Measurements from ENCODE around the gene EXOC6.
A peak's percentile ranks its signal among the peaks of the same experiment; 100 is the strongest.
"Not testable (repeated sequence)": the region's sequence is repeated elsewhere in the genome, so short reads cannot be mapped to it uniquely, and the experiment has no call there.

Gene EXOC6

DNA sequence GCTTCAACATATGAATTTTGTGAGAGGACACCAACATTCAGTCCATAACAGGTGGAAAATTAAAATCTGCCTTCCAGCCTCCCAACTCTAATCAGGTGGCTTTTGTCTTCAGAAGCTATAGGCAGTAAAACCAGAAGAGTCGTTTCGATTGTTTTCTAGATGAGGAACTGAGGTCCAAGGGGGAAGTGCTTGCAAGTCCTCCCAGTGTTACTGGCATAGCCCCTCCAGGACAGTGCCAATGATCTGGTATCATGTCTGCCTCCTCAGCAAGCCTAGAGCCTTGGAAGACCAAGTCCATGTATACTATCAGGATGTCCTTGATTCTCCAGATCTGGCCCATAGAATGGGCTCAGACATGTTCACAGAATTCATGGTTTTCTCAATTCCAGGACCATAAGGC lies 242.3 kb downstream of the EXOC6 start:
- Histone ChIP-seq H3K27me3 (no peaks in the 10 kb centered on the region), H3K4me3 (no peak overlapping the region), H3K36me3 (no peaks in the 10 kb centered on the region), H4K20me1 (no peaks in the 10 kb centered on the region), H3K9me3 (no peaks in the 10 kb centered on the region), H3K27ac (no peak overlapping the region), H3K4me2 (no peak overlapping the region), H3K9ac (no peak overlapping the region), H3K4me1 (peaks cover 9% of the 10 kb centered on the region)
- no peak for TF ChIP-seq Cebpa-rat (IDR thresholded peaks at IDR 0.05)

- no peak overlapping the region for H3K4me2 ChIP-seq
- H3K27ac ChIP-seq, result no peak overlapping the region
- peak; percentile 64 for TF ChIP-seq Cebpa-rat (IDR thresholded peaks at IDR 0.05)
- peaks cover 4% of the 10 kb centered on the region; the same call in 1 of the 2 replicates for H3K4me1 ChIP-seq
- H3K27me3 ChIP-seq, result no peaks in the 10 kb centered on the region
- H3K9ac ChIP-seq, result no peak overlapping the region
- no peaks in the 10 kb centered on the region for H3K36me3 ChIP-seq
- H3K9me3 ChIP-seq, result no peaks in the 10 kb centered on the region
- no peak overlapping the region for H3K4me3 ChIP-seq
- no peaks in the 10 kb centered on the region for H4K20me1 ChIP-seq
Measured at GRCh38 chr10:93091960-93092359, 243.6 kb downstream of the EXOC6 start.

DNA sequence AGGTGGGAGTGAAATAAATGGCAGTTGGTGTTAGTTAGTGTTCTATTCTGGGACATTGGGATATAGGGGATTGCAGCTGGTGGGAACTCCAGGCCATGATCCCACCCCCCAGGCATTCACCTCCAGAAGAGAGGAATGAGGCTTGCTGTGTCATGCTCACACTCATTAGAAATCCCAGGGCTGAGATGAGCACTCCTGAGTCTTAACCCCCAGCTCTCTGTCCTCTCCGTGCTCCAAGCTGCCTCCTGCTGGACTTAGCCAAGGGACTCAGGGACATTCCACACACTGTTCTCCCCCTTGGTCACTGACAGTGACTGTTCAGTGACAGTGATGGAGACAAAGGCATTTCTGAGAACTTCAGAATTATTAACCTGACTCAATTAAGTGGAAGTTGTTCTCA lies 246.9 kb downstream of the EXOC6 start:
- H3K9ac ChIP-seq, result no peak overlapping the region
- no peak overlapping the region for H3K4me2 ChIP-seq
- no peaks in the 10 kb centered on the region for H3K4me1 ChIP-seq
- no peaks in the 10 kb centered on the region for H3K9me3 ChIP-seq
- no peaks in the 10 kb centered on the region for H3K27me3 ChIP-seq
- no peak overlapping the region for H3K27ac ChIP-seq
- H4K20me1 ChIP-seq, result no peaks in the 10 kb centered on the region
- H3K36me3 ChIP-seq, result no peaks in the 10 kb centered on the region
- H3K4me3 ChIP-seq, result no peak overlapping the region
- TF ChIP-seq Cebpa-rat (IDR thresholded peaks at IDR 0.05), result no peak

DNA sequence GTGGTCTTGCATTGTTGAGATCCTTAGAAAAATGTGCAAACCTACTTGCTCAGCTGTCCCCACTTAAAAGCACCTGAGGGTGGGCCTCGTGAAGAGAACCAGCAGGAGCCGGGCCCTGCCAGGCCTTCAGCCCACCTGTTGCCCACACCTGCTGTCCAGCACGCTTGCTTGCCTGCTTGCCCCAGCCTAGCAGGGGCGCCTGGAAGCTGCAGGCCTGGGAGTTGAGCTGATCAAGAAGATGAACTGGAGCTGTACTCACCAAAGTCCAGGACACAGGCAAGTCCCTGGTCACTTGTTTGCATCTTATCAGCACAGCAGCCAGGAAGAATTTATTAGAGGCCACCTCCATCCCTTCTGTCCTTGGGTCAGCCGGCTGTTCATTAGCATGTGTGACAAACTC lies 248.6 kb downstream of the EXOC6 start:
- no peak overlapping the region for H3K4me3 ChIP-seq
- H3K9ac ChIP-seq, result no peak overlapping the region
- H3K4me1 ChIP-seq, result no peaks in the 10 kb centered on the region
- no peak overlapping the region for H3K27ac ChIP-seq
- no peaks in the 10 kb centered on the region for H3K36me3 ChIP-seq
- H4K20me1 ChIP-seq, result no peaks in the 10 kb centered on the region
- no peak overlapping the region for H3K4me2 ChIP-seq
- no peak for TF ChIP-seq Cebpa-rat (IDR thresholded peaks at IDR 0.05)
- H3K9me3 ChIP-seq, result no peaks in the 10 kb centered on the region
- no peaks in the 10 kb centered on the region for H3K27me3 ChIP-seq

GRCh38 chr10:93097386-93097785 lies 249.1 kb downstream of the EXOC6 start:
- Histone ChIP-seq H3K4me3 (no peak overlapping the region), H3K9me3 (no peaks in the 10 kb centered on the region), H3K27ac (no peak overlapping the region), H4K20me1 (no peaks in the 10 kb centered on the region), H3K27me3 (no peaks in the 10 kb centered on the region), H3K36me3 (no peaks in the 10 kb centered on the region), H3K4me2 (no peak overlapping the region), H3K4me1 (no peaks in the 10 kb centered on the region), H3K9ac (no peak overlapping the region)
- no peak for TF ChIP-seq Cebpa-rat (IDR thresholded peaks at IDR 0.05)

DNA sequence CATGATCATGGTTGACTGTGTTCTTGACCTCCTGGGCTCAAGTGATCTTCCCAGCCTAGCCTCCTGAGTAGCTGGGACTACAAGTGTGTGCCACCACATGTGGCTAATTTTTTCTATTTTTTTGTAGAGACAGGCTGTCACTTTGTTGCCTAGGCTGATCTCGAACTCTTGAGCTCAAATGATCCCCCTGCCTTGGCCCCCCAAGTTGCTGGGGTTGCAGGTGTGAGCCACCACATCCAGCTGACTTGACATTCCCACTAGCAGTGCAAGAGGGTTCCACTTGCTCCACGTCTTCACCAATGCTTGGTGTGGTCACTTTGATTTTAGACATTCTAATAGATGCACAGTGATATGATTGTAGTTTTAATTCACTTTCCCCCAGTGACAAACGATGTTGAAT lies 250.5 kb downstream of the EXOC6 start:
- H3K27ac ChIP-seq, result no peak overlapping the region

DNA sequence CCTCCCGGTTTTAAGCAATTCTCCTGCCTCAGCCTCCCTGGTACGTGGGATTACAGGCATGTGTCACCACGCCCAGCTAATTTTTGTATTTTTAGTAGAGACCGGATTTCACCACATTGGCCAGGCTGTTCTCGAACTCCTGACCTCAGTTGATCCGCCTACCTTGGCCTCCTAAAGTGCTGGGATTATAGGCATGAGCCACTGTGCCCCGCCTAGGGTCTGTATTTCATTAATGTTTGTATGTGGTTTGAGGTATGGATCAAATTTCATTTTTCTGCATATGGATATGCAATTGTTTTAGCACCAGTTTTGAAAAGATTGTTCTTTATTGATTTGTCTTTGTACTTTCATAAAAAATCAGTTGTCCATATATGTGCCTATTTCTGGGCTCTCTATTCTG lies 251.3 kb downstream of the EXOC6 start:
- Histone ChIP-seq H3K9ac (no peak overlapping the region), H3K27me3 (no peaks in the 10 kb centered on the region), H4K20me1 (no peaks in the 10 kb centered on the region), H3K36me3 (no peaks in the 10 kb centered on the region), H3K4me2 (no peak overlapping the region), H3K4me3 (no peak overlapping the region), H3K4me1 (no peaks in the 10 kb centered on the region), H3K27ac (no peak overlapping the region), H3K9me3 (no peaks in the 10 kb centered on the region)
- TF ChIP-seq Cebpa-rat (IDR thresholded peaks at IDR 0.05), result no peak

More for the DNA sequence above, 250.5 kb downstream of the EXOC6 start:
- Histone ChIP-seq H3K27me3 (no peaks in the 10 kb centered on the region), H4K20me1 (no peaks in the 10 kb centered on the region), H3K36me3 (no peaks in the 10 kb centered on the region), H3K9me3 (no peaks in the 10 kb centered on the region), H3K4me3 (no peak overlapping the region), H3K4me1 (no peaks in the 10 kb centered on the region), H3K4me2 (no peak overlapping the region), H3K9ac (no peak overlapping the region)
- no peak for TF ChIP-seq Cebpa-rat (IDR thresholded peaks at IDR 0.05)

DNA sequence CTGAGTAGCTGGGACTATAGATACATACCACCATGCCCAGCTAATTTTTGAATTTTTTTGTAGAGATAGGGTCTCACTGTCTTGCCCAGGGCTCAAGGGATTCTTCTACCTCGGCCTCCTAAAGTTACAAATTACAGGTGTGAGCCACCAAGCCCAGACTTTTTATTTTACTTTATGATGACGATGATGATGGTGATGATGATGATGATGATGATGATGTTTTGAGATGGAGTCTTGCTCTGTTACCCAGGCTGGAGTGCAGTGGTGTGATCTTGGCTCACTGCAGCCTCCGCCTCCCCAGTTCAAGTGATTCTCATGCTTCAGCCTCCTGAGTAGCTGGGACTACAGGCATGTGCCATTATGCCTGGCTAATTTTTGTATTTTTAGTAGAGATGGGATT lies 252.8 kb downstream of the EXOC6 start:
- not testable (repeated sequence) for H3K9ac ChIP-seq, H3K4me1 ChIP-seq, H4K20me1 ChIP-seq, H3K27me3 ChIP-seq, H3K9me3 ChIP-seq, H3K4me3 ChIP-seq, H3K4me2 ChIP-seq, H3K36me3 ChIP-seq, H3K27ac ChIP-seq

DNA sequence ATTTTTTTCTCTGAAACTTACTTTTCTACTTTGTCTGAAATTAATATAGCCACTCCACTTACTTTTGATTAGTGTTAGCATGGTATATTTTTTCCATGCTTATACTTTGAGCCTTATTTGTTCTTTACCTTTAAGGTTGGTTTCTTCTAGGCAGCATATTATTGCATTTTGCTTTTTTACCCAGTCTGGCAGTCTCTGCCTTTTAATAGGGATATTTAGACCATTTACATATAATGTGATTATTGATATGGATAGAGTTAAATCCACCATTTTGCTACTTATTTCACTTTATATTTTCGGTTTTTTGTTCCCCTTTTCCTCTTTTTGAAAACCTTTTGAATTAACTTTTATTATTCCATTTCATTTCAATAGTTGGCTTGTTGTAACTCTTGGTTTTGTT lies 255.6 kb downstream of the EXOC6 start:
- Histone ChIP-seq H3K4me3 (no peak overlapping the region), H3K27me3 (no peaks in the 10 kb centered on the region), H3K4me1 (peaks cover 6% of the 10 kb centered on the region)

DNA sequence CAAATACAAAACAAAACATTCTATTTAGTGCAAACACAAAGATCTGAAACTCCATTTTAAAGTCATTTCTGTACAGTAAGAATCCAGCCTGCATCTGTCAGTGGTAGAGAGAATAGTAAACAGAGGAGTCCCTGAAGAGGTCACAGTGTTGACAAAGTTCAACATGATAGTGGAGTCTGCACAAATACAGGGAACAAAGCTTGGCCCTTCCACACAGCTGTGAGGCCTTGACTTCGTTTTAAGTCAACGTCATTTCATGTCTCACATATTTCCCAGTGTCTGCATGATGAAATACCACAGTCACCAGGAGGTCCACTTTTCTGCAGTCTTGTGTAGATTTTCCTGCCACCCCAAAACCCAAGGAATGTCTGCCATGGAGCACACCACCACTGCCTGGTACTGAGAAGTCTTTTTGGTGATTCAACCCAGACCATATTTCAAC lies 258.3 kb downstream of the EXOC6 start:
- H3K27me3 ChIP-seq, result no peaks in the 10 kb centered on the region
- H3K4me2 ChIP-seq, result no peak overlapping the region
- no peaks in the 10 kb centered on the region for H3K36me3 ChIP-seq
- H4K20me1 ChIP-seq, result no peaks in the 10 kb centered on the region
- H3K4me3 ChIP-seq, result no peak overlapping the region
- H3K27ac ChIP-seq, result no peak overlapping the region
- no peak overlapping the region for H3K9ac ChIP-seq
- peaks cover 6% of the 10 kb centered on the region for H3K4me1 ChIP-seq
- TF ChIP-seq Cebpa-rat (IDR thresholded peaks at IDR 0.05), result no peak
- no peaks in the 10 kb centered on the region for H3K9me3 ChIP-seq

More for the DNA sequence above, 255.6 kb downstream of the EXOC6 start:
- Histone ChIP-seq H4K20me1 (no peaks in the 10 kb centered on the region), H3K4me2 (no peak overlapping the region), H3K27ac (no peak overlapping the region), H3K36me3 (no peaks in the 10 kb centered on the region), H3K9me3 (no peaks in the 10 kb centered on the region), H3K9ac (no peak overlapping the region)
- no peak for TF ChIP-seq Cebpa-rat (IDR thresholded peaks at IDR 0.05)

Data from BLaER1 (cell line).